GM18907 (cell line): ENCODE measurements around the gene FAM163A.

ENCODE experiments used
- ATAC-seq: cut with Tn5 transposase; IDR thresholded peaks from one replicate; pipeline ENCODE4 v1.9.1; 2021; ENCODE audit warnings: mild to moderate bottlenecking, moderate library complexity; ENCODE audit not compliant: unreplicated experiment

Gene FAM163A

DNA sequence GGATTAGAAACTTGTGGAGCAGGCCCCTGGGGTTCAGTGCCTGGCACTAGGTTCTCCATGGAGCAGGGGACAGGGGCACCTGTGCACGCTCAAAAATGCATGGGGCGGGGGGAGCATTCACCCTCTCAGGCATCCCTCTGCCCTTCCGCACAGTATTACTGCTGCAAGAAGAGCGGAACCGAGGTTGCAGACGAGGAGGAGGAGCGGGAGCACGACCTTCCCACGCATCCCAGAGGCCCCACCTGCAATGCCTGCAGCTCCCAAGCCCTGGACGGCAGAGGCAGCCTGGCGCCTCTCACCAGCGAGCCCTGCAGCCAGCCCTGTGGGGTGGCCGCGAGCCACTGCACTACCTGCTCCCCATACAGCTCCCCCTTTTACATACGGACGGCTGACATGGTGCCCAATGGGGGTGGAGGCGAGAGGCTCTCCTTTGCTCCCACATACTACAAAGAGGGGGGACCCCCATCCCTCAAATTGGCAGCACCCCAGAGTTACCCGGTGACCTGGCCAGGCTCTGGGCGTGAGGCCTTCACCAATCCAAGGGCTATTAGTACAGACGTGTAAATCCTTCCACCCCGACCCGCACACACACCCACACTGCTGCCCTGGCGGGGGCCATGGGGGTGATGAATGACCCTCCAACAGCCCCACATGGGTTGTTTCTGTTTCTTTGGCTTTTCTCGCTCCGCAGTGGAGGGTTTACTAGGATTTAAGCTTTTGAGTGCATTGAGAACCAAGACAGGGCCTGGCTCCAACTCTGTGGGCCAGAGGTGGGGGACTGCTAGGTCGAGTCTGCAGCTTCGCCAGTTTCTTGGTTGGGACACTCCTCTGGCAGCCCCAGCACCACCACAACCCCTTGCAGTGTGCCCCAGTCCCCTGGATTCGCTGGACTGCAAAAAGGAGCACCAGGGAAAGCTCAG is 70.8 kb downstream of the FAM163A start:
- no peak for ATAC-seq

DNA sequence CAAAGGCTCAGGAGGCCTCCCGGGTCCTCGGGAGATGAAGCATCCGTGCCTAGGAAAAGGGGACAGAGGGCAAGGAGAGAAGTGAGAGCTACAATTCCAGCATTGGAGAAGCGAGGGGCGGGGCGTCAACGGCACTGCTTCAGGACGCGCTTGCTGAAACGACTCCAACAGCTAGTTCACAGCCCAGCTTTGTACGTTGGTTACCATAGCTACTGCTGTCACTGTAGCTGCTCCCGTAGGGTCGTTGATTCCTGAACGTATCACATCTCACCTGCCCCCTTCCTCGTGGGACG is 71.4 kb downstream of the FAM163A start:
- ATAC-seq = peak; percentile 17

DNA sequence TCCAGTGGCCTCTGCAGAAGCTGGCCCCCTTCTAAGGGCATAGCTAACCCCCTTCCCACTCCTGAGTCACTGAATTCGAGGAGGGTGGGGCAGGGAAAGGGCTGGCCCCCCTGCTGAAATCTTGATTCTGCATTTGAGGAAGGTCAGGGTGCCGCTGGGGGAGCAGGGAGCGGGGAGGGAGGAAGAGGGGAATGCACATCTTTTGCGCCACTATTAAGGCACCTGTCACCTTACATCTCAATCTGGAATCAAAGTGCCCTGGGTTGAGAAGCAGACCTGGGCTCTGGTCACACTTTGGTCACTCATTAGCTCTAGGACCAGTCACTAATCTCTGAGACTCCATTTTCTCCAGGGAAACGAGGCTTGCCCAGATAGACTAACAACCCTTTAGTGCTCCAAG is 72.5 kb downstream of the FAM163A start:
- ATAC-seq = no peak

DNA sequence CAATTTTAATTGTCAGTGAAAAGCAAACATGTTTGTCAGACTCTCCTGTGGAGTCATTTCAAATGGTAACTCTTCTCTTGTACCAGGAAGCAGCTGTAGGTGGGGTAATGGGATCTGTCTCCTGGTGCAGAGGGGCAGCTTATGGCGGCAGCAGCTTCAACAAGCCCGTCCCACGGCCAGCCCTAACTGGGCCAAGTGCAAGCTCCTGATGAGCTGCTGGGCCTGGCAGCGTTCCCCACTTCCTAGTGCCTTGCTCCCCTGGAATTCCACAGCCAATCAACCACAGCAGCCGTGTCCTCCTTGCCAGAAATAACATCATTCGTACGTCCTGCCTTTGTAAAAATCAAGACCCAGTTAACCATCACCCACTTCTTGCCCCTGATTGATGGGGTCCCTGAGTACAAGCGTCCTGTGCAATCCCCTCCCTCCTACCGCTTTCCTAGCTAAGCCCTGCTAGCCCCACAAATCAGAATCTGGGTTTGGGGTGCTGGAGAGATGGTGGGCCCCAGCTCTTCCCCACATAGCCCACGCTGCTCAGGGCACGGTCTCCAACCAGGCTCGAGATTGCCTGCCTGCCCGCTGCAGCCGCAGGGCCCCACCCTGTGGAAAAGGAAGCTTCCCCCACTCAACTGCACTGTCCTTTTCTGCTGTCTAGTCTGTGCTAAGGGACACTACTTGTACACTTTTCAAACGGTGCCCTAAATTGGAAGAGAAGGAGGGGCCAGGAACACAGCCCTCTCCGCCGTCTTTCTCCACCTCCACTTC is 73.3 kb downstream of the FAM163A start:
- no peak for ATAC-seq

DNA sequence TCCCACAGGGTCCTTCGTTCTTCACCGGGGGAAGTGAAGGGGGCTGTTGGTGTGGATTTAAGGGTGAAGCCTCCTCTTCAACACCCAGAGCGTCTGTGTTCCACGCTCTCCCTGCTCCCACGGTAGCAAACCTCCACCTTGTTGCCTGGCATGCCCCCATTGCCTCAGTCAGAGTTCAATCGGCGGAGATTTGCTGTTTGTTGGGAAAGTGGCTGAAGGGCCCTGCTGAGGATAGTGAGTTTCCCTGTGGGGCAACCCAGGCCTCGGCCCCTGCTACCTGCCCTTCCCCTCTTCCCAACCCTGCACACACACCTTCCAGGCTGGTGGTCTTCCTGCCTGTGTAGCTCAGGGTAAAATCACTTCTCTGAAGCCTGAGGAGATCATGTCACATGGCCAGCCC is 74.0 kb downstream of the FAM163A start:
- no peak for ATAC-seq

DNA sequence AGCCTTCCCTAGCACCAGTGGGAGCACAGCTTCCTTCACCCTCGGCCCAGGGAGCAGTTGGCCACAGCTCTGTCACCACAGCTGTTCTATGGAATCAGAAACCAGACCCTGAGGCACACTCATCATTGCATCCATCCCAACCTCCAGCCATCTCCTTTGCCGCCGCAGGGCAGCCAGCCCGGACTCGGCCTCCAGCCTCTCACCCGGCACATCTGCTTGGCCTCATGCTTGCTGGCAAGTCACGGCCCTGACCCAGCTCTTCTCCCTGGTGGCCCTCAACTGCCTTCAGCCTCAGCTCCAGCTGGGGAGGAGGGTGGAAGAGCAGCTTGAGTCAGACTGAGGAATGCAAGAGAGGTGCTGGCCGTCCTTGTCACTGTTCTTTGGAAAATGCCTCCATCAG is 74.7 kb downstream of the FAM163A start:
- no peak for ATAC-seq

DNA sequence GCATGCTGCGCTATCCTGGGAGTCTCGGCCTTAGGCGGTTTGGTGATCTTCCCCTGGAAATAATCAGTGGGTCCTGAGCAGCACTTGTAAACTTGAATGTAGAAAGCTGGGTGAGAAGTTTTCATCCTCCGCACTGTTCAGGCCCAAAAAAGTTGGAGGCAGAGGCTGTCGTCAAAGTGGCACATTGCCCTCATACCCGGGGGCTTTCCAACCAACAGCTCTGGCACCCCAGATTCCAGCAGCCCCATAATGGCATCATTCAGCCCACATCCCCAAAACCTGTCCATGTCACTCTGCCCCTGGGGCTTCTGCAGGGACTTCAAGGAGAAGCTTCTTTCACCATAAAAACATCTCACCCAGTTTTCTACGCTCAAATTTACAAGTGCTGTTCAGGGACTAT is 75.2 kb downstream of the FAM163A start:
- no peak for ATAC-seq

DNA sequence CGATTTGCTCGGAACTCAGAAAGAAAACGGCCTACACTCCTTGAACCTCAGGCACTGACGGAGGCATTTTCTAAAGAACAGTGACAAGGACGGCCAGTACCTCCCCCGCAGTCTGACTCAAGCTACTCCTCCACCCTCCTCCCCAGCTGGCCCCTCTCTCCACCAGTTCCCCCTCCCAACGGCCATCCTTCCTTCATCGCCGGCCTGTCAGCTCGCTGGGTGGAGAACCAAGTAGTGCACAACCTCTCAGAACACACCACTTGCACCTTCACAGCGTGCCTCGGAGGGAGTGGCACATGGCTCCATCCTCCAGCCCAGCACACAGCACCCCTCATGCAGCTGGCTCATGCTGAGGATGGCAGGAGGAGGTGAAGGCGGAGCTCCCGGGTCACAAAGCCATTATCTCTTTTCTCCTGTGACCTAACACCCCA is 75.7 kb downstream of the FAM163A start:
- no peak for ATAC-seq

DNA sequence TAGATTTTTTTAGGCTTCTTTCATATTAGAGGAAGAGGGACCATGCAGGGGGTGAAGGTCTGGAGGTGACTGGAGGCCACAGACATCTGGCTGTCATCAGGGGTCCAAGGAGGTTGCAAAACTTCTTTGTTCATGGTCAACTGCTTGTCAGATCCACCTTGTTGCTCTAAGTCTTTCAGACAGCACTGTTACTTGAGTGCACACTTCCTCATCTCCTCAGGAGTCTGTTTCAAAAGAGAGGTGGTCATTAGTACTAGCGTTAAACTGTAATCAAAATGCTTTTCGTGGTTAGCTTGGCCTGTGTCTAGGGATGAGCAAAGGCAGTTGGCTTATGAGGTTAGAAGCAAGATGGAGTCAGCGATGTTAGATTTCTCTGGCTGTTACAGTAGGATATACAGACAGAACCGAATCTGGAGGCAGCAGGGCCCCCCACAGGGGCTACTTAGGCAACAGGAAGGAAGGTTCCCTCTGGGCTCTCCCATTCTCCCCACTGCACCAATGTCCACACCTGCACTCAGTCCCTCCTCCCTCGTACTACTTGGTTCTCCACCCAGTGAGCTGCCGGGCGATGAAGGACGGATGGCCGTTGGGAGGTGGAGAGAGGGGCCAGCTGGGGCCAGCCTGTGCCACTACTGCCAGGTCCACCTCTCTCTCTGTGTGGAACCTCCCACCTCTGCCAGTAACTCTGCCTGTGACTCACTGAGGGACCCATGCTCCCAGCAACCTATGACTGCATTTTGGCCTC is 77.3 kb downstream of the FAM163A start:
- ATAC-seq = no peak

DNA sequence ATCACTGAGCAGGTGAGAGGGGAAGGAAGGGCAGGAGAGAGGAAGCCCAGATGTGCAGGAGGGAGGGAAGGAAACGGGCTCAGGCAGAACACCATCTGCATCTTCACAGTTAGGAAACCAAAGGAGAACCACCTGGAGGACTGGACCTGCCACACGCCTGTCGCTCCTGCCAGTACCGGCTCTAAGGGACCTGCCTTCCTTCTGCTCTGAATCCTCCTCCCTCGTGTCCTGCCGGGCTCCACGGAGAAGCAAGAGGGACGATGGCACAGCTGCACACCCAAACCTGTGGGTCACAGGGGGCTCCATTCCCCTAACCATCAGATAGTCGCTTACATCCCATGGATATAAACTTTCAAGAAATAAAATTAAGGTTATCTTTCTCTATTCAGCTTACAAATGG is 78.4 kb downstream of the FAM163A start:
- no peak for ATAC-seq

DNA sequence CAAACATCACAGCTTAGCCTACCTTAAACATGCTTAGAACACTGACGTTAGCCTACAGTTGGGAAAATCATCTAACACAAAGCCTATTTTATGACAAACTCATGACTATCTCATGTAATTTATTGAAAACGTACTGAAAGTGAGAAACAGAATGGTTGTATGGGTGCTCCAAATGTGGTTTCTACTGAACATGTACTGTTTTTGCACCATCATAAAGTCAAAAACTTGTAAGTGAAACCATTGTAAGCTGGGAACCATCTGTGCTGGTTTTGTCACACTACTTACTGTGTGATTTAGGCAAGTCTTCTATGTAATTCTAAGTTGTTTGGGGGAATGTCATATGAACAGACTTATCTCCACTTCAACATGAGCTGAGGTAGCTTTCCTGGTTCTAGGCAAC is 79.0 kb downstream of the FAM163A start:
- no peak for ATAC-seq

DNA sequence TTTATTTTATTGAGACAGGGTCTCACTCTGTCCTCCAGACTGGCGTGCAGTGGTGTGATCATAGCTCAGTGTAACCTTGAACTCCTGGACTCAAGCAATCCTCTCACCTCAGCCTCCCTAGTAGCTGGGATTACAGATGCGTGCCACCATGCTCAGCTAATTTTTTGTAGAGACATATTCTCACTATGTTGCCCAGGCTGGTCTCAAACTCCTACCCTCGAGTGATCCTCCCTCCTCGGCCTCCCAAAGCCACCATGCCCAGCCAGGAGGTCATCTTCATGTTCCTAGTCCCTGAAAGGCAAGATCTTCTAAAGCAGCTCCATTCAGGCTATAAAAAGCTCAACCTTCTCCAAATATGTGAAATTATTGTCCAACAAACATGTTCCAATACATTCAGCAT is 80.6 kb downstream of the FAM163A start:
- ATAC-seq = no peak

DNA sequence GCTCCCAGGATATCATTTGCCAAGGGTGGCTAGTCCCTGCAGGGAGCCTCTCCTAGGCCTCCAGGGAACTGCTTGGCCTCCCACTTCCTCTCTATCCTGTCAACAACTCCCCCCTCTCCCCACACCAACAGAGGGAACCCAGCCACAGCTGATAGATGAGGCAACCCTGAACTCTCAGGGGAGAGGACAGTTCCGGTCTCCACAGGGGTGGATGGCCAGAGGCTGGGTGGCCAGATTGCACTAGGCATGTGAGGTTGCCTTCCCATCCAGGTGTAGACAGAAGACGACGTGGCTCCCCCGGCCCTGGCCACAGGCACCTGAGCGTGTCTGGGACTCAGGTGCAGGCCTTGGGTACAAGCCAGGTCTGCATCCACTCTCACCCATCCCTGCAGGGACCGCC is 81.2 kb downstream of the FAM163A start:
- ATAC-seq = no peak

DNA sequence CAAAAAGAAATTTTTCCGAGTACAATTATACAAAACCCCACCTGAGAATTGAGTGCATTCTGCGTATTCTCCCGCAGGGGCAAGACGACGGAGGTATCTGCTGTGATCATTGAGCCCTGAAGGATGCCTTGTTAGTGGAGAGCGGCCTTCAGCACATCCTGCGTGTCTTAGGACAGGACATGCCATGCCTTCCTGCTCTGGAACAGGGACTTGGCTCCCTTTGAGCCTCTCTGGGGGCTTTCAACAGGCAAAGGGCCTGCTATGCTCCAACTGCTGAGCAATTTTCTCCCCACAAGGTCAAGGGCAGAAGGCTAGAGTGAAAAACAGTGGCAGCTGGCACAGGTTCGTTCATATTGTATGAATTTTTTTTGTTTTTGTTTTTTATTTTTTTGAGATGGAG is 82.1 kb downstream of the FAM163A start:
- no peak for ATAC-seq

DNA sequence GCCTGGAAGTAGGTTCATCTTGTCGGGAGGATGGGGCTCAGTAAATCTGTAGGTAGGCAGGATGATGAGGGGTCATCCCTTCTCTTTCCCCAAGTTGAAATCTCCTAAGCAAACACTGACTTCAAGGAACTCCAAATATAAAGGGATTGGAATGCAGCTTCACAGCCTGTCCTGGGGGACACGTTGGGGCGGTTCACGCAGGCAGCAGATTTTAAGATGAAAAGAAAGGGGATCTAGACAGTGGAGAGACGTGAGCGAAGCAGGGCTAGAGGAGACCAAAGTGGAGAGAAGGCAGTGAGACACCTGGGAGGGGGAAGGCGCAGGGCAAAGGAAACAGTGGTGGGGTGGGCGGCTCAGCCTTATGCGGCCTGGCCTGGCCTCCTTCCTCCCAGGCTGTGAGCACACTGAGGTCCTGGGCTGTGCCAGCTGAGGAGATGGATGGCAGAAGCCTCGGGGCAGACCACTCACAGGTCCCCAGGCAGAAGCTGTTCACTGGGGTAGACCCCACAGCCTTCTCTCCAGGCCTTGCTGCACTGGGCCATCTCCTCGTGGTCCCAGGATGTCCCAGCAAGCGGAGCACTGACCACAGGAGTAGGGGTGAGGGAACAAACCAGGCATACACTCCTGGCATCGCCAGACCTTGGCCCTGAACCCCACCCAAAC is 82.8 kb downstream of the FAM163A start:
- no peak for ATAC-seq

DNA sequence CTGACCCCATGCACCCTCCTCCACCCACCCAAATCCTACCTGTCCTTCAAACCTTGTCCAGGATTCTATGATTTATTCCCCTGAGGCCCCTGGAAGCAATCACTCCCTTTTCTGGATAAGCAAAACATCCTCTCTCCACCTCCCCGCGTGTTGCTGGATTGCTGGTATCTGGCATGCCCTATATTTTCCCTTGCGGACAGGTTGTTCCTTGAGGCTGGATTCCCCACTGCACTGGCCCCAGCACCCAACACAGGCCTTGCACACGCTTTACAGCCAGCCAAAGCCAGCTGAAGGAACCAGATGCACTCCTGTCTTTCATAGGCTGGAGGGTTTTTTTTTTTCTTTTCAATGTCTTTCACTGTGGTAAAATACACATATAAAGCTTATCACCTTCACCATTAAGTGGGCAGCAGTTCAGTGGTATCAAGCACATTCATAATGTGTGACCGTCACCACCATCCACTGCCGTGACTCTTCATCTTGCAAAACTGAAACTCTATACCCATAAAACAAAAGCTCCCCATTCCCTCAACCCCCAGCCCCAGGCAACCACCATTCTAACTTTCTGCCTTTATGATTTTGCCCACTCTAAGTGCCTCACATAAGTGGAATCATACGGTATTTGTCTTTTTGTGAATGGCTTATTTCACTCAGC is 83.7 kb downstream of the FAM163A start:
- ATAC-seq = no peak

DNA sequence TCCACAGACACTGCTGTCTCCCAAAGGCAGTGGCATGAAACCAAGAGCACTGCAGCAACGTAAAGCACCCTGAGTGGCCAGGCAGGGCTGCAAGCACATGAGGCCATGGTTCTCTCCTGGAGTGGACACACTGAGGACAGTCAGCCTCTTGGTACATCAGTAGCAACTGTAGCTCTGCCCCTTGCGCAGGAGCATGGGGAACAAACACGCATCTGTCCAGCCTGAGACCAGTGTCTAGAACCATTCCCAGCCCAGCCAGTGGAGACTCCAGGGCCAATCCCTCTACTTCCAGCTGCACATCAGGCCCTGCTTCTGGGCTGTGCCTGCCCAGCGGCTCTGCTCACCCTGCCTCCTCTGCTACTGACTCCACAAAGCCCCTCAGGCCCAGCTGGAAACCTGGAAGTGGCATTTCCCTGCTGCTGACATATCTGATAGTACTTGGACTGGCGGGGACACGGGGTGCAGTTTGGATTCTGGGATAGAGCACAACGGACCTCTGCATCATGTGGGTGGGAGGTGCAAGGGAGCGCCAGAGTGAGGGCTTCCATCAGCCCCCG is 85.5 kb downstream of the FAM163A start:
- ATAC-seq = no peak

DNA sequence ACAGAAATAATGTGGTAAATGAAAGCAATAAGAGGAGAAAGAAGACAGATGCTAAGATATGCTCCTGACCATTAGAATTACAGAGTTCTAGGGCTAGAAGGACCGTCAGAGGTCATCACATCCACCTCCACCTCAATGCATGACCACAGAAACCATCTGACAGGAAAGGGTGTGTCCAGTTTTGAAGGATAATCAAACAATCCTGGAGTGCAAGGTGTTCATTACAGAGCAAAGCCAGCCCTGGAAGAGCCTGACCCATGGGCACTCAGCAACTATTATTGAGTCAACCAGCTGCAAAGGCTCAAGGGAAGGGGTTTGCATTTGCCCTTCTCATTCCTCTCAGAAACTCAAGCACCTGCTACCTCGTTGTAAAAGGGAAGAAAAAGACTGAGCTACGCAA is 88.1 kb downstream of the FAM163A start:
- ATAC-seq = no peak

DNA sequence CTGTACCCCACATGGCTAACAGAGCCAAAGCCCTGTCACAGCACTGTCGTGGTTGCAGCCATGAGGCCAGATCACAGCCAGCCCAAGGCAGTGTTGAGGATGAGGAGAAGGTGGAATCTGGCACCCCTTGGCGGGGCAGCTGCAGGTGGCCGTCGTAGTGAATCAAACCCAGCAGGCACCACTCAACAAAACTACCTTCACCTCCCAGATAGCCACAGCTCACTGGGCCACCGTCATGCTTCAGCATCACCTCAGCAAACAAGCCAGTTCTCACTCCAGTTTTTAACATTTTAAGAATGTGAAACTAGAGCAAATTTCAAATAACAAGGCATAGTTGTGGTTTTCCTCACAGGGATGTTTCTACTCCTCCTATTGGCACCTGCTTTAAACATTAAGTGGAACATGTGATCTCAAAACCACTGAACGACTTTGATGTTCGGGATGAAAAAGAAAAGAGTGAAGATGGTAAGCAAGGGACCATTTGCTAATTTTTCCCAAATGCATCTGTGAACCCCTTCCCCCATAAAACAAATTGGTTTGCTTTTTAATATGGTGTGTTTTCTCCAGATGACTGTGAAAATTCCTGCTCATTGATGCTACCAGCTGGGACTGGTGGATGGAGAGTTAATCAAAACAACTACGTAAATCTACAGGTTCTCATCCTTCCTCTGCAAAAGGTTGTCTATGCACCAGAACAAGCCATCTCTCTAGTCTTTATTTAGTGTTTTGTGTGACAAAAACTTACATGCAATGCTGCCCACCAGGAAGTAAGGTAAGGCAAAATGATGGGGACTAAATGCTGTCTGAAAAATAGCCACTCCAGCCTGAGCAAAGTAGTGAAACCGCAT is 89.0 kb downstream of the FAM163A start:
- no peak for ATAC-seq
